ENCODE measurements around the gene HYDIN.
"Not testable (repeated sequence)": the region's sequence is repeated elsewhere in the genome, so short reads cannot be mapped to it uniquely, and the experiment has no call there.

HYDIN gene

GRCh38 chr16:71185347-71185746, 45.2 kb downstream of the HYDIN start:
- no peaks in the 10 kb centered on the region for H3K79me2 ChIP-seq (ENCODE audit: insufficient read depth, low read length)
- TF ChIP-seq CTCF (conservative IDR thresholded peaks at IDR 0.05; ENCODE audit: low read length) (no peak), EZH2phosphoT487 (IDR thresholded peaks at IDR 0.05; ENCODE audit: borderline replicate concordance) (no peak)
- H3K4me3 ChIP-seq (ENCODE audit: low read length, poor library complexity, severe bottlenecking): no peak overlapping the region

GRCh38 chr16:71179569-71179968, 51.0 kb downstream of the HYDIN start:
- no peaks in the 10 kb centered on the region for H3K9me3 ChIP-seq (ENCODE audit: insufficient read depth, low read depth, low read length)
- H3K79me2 ChIP-seq (ENCODE audit: insufficient read depth, low read length): no peaks in the 10 kb centered on the region
- no peak overlapping the region for H3K4me2 ChIP-seq (ENCODE audit: low read depth, low read length, poor library complexity, severe bottlenecking)
- no peaks in the 10 kb centered on the region for H3K27me3 ChIP-seq (ENCODE audit: insufficient read depth, low read length, poor library complexity, severe bottlenecking)
- H3K36me3 ChIP-seq (ENCODE audit: insufficient read depth, low read length): no peaks in the 10 kb centered on the region
- H4K20me1 ChIP-seq (ENCODE audit: insufficient read depth, low read length, poor library complexity, severe bottlenecking): no peaks in the 10 kb centered on the region
- no peak for TF ChIP-seq CTCF (conservative IDR thresholded peaks at IDR 0.05; ENCODE audit: low read length)
- no peak for TF ChIP-seq EZH2phosphoT487 (IDR thresholded peaks at IDR 0.05; ENCODE audit: borderline replicate concordance)
- no peaks in the 10 kb centered on the region for H3K4me1 ChIP-seq (ENCODE audit: insufficient read depth, low read length, poor library complexity, severe bottlenecking)
- H3F3A ChIP-seq (ENCODE audit: low read depth): no peaks in the 10 kb centered on the region
- no peak overlapping the region for H3K4me3 ChIP-seq (ENCODE audit: low read length, poor library complexity, severe bottlenecking)
- no peak overlapping the region for H3K9ac ChIP-seq (ENCODE audit: low read depth, low read length, poor library complexity, severe bottlenecking)
- H2AFZ ChIP-seq (ENCODE audit: low read length): no peak overlapping the region
- H3K9me2 ChIP-seq (replicated peaks; ENCODE audit: low read depth, low read length): no peaks in the 10 kb centered on the region

More at GRCh38 chr16:71185347-71185746, 45.2 kb downstream of the HYDIN start:
- no peaks in the 10 kb centered on the region for H4K20me1 ChIP-seq (ENCODE audit: insufficient read depth, low read length, poor library complexity, severe bottlenecking)
- no peaks in the 10 kb centered on the region for H3K9me2 ChIP-seq (replicated peaks; ENCODE audit: low read depth, low read length)
- no peaks in the 10 kb centered on the region for H3K4me1 ChIP-seq (ENCODE audit: insufficient read depth, low read length, poor library complexity, severe bottlenecking)
- H3K4me2 ChIP-seq (ENCODE audit: low read depth, low read length, poor library complexity, severe bottlenecking): no peak overlapping the region
- H3K27me3 ChIP-seq (ENCODE audit: insufficient read depth, low read length, poor library complexity, severe bottlenecking): no peaks in the 10 kb centered on the region
- no peaks in the 10 kb centered on the region for H3K36me3 ChIP-seq (ENCODE audit: insufficient read depth, low read length)
- no peak overlapping the region for H2AFZ ChIP-seq (ENCODE audit: low read length)
- no peak overlapping the region for H3K9ac ChIP-seq (ENCODE audit: low read depth, low read length, poor library complexity, severe bottlenecking)
- no peaks in the 10 kb centered on the region for H3F3A ChIP-seq (ENCODE audit: low read depth)
- H3K9me3 ChIP-seq (ENCODE audit: insufficient read depth, low read depth, low read length): no peaks in the 10 kb centered on the region

- Histone ChIP-seq H3K4me2 (ENCODE audit: low read depth, low read length, poor library complexity, severe bottlenecking) (no peak overlapping the region), H3K4me3 (ENCODE audit: low read length, poor library complexity, severe bottlenecking) (no peak overlapping the region), H2AFZ (ENCODE audit: low read length) (no peak overlapping the region), H3K4me1 (ENCODE audit: insufficient read depth, low read length, poor library complexity, severe bottlenecking) (no peaks in the 10 kb centered on the region), H3K79me2 (ENCODE audit: insufficient read depth, low read length) (no peaks in the 10 kb centered on the region), H3K9me3 (ENCODE audit: insufficient read depth, low read depth, low read length) (no peaks in the 10 kb centered on the region), H3K36me3 (ENCODE audit: insufficient read depth, low read length) (no peaks in the 10 kb centered on the region), H3K9me2 (replicated peaks; ENCODE audit: low read depth, low read length) (no peaks in the 10 kb centered on the region), H4K20me1 (ENCODE audit: insufficient read depth, low read length, poor library complexity, severe bottlenecking) (no peaks in the 10 kb centered on the region), H3K9ac (ENCODE audit: low read depth, low read length, poor library complexity, severe bottlenecking) (no peak overlapping the region), H3K27me3 (ENCODE audit: insufficient read depth, low read length, poor library complexity, severe bottlenecking) (no peaks in the 10 kb centered on the region), H3F3A (ENCODE audit: low read depth) (no peaks in the 10 kb centered on the region)
- TF ChIP-seq EZH2phosphoT487 (IDR thresholded peaks at IDR 0.05; ENCODE audit: borderline replicate concordance) (no peak), CTCF (conservative IDR thresholded peaks at IDR 0.05; ENCODE audit: low read length) (no peak)
Measured at GRCh38 chr16:71172481-71173207, 57.9 kb downstream of the HYDIN start.

GRCh38 chr16:71161007-71161406, 69.5 kb downstream of the HYDIN start:
- not testable (repeated sequence) for H3K27me3 ChIP-seq (ENCODE audit: insufficient read depth, low read length, poor library complexity, severe bottlenecking); H3K9ac ChIP-seq (ENCODE audit: low read depth, low read length, poor library complexity, severe bottlenecking); H3K4me3 ChIP-seq (ENCODE audit: low read length, poor library complexity, severe bottlenecking); H3F3A ChIP-seq (ENCODE audit: low read depth); H3K9me3 ChIP-seq (ENCODE audit: insufficient read depth, low read depth, low read length); H3K9me2 ChIP-seq (replicated peaks; ENCODE audit: low read depth, low read length); H3K79me2 ChIP-seq (ENCODE audit: insufficient read depth, low read length); H3K4me2 ChIP-seq (ENCODE audit: low read depth, low read length, poor library complexity, severe bottlenecking); H3K4me1 ChIP-seq (ENCODE audit: insufficient read depth, low read length, poor library complexity, severe bottlenecking); H4K20me1 ChIP-seq (ENCODE audit: insufficient read depth, low read length, poor library complexity, severe bottlenecking); H3K36me3 ChIP-seq (ENCODE audit: insufficient read depth, low read length); H2AFZ ChIP-seq (ENCODE audit: low read length)

GRCh38 chr16:71157278-71157677, 73.2 kb downstream of the HYDIN start:
- not testable (repeated sequence) for H3K36me3 ChIP-seq (ENCODE audit: insufficient read depth, low read length); H3K9ac ChIP-seq (ENCODE audit: low read depth, low read length, poor library complexity, severe bottlenecking); H4K20me1 ChIP-seq (ENCODE audit: insufficient read depth, low read length, poor library complexity, severe bottlenecking); H3K79me2 ChIP-seq (ENCODE audit: insufficient read depth, low read length); H3K27me3 ChIP-seq (ENCODE audit: insufficient read depth, low read length, poor library complexity, severe bottlenecking); H3K4me1 ChIP-seq (ENCODE audit: insufficient read depth, low read length, poor library complexity, severe bottlenecking); H3F3A ChIP-seq (ENCODE audit: low read depth); H3K4me2 ChIP-seq (ENCODE audit: low read depth, low read length, poor library complexity, severe bottlenecking); H3K9me2 ChIP-seq (replicated peaks; ENCODE audit: low read depth, low read length); H3K9me3 ChIP-seq (ENCODE audit: insufficient read depth, low read depth, low read length); H3K4me3 ChIP-seq (ENCODE audit: low read length, poor library complexity, severe bottlenecking); H2AFZ ChIP-seq (ENCODE audit: low read length)

Measured in Loucy (cell line).